ACC112 (cell line): Measurements from ENCODE around the gene DNAH10.

Source experiments
- H2AFZ ChIP-seq: fragments of 200-600 bp; sonication (generic); one replicate; pipeline ENCODE4 v1.6.0; 2017; ENCODE audit warnings: antibody characterized with exemption, low read length; ENCODE audit not compliant: unreplicated experiment
- H3K27ac ChIP-seq: fragments of 200-600 bp; sonication (generic); 2 replicates; pipeline ENCODE4 v1.5.1; 2014; ENCODE audit warnings: low read depth, mild to moderate bottlenecking, antibody characterized with exemption, low read length, moderate library complexity
- H3K27me3 ChIP-seq: fragments of 200-600 bp; sonication (generic); 2 replicates; pipeline ENCODE4 v1.6.1; 2014; ENCODE audit warnings: mild to moderate bottlenecking, antibody characterized with exemption, low read length, moderate library complexity, mixed read lengths; ENCODE audit not compliant: insufficient read depth
- H3K36me3 ChIP-seq: fragments of 200-600 bp; sonication (generic); 2 replicates; pipeline ENCODE4 v1.6.1; 2016; ENCODE audit warnings: mild to moderate bottlenecking, antibody characterized with exemption, low read length, moderate library complexity, mixed read lengths; ENCODE audit not compliant: insufficient read depth
- H3K4me1 ChIP-seq: fragments of 200-600 bp; sonication (generic); one replicate; pipeline ENCODE4 v1.6.1; 2016; ENCODE audit warnings: low read length, mixed read lengths; ENCODE audit not compliant: insufficient read depth, unreplicated experiment, control insufficient read depth
- H3K4me3 ChIP-seq: fragments of 200-600 bp; sonication (generic); 2 replicates; pipeline ENCODE4 v1.5.1; 2014; ENCODE audit warnings: mild to moderate bottlenecking, low read depth, low read length
- H3K79me2 ChIP-seq: fragments of 200-600 bp; sonication (generic); one replicate; pipeline ENCODE4 v1.6.0; 2016; ENCODE audit warnings: low read length; ENCODE audit not compliant: control insufficient read depth, unreplicated experiment, insufficient read depth

Gene DNAH10

DNA sequence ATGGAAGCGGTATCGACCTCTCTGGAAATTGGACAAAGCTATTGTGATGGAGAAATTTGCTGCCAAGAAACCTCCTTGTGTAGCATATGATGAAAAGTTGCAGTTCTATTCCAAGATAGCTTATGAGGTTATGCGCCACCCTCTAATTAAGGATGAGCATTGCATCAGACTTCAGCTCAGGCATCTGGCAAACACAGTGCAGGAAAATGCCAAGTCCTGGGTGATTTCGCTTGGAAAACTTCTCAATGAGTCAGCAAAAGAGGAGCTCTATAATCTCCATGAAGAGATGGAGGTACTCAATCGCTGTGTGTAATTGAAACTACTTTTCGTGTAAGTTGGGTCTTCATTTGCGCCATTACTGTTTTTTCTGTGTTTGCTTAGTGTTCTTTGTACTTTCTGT lies 51.2 kb downstream of the DNAH10 start:
- H2AFZ ChIP-seq = no peak overlapping the region
- no peaks in the 10 kb centered on the region for H3K27me3 ChIP-seq
- no peaks in the 10 kb centered on the region for H3K79me2 ChIP-seq
- no peak overlapping the region for H3K4me3 ChIP-seq
- no peak overlapping the region for H3K27ac ChIP-seq
- H3K36me3 ChIP-seq = no peaks in the 10 kb centered on the region
- H3K4me1 ChIP-seq = peaks cover 4% of the 10 kb centered on the region

DNA sequence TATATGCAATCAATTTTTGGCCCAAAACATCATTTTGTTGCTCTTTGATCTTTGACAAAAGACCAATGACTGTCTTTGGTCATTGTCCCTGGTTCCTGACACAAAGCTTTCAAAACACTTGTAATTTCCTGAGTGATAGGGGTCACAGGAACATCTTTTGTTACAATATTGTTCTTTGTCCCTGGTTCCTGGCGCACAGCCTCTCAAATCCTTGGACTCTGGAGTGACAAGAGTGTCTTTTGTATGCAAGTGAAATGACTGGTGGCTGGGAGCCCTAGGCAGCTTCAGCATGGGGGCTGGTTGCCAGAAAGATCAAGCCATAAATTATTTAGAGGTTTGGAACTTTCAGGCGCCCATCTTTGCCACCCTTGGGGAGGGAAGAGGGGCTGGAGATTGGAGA lies 53.9 kb downstream of the DNAH10 start:
- H3K36me3 ChIP-seq = no peaks in the 10 kb centered on the region
- H3K27ac ChIP-seq = no peak overlapping the region
- H3K4me1 ChIP-seq = peaks cover 4% of the 10 kb centered on the region
- H3K27me3 ChIP-seq = peaks cover 6% of the 10 kb centered on the region; the same call in 1 of the 2 replicates
- H3K4me3 ChIP-seq = no peak overlapping the region
- H3K79me2 ChIP-seq = no peaks in the 10 kb centered on the region
- H2AFZ ChIP-seq = no peak overlapping the region

DNA sequence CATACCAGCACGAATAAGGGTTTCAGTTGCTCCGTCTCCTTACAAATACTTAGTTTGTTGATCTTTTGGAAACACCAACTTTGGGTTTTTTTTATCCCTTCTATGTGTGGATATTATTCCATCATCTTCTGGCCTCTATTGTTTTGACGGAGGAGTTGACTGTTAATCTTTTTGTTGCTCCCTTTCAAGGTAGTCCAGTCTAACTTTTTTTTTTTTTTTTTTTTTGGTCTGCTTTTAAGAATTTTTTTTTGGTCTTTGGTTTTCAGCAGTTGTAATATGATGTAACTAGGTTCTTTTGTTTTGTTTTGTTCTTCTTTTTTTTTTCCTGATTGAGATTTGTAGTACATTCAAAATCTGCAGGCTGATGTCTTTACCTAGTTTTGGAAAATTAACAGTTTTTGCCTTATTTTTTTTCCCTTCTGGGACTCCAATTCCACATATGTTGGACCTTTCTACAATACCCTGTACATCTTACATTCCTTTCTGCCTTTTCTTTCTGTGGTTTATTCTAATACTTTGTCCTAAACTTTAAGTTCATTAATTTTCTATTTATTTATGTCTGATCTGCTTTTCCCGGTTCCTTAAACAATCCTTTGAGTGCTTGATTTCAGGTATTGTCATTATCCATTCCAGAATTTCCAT lies 54.9 kb downstream of the DNAH10 start:
- H3K79me2 ChIP-seq = no peaks in the 10 kb centered on the region
- H3K27me3 ChIP-seq = peaks cover 6% of the 10 kb centered on the region
- H3K4me1 ChIP-seq = peaks cover 4% of the 10 kb centered on the region
- H3K27ac ChIP-seq = no peak overlapping the region
- no peak overlapping the region for H3K4me3 ChIP-seq
- no peaks in the 10 kb centered on the region for H3K36me3 ChIP-seq
- no peak overlapping the region for H2AFZ ChIP-seq

DNA sequence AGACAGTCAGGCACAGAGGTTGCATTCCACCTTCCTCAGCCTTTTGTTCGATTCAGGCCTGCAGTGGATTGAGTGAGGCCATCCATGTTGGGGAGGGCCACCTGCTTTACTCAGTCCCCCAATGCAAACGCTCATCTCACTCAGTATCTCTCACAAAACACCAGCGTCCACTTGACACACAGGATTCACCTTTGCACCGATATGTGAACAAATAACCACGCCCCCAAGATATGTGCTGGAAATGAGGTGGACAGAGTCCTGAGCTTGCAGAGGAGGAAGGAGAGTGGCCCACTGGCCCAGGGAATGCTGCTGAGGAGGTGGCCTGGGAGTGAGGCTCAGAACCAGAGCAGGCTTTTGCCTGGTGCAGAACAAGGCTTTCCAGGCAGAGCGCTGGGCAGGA lies 60.7 kb downstream of the DNAH10 start:
- no peak overlapping the region for H3K4me3 ChIP-seq
- H3K4me1 ChIP-seq = no peaks in the 10 kb centered on the region
- peaks cover 54% of the 10 kb centered on the region for H3K27me3 ChIP-seq
- H3K36me3 ChIP-seq = no peaks in the 10 kb centered on the region
- no peak overlapping the region for H3K27ac ChIP-seq
- H2AFZ ChIP-seq = no peak overlapping the region
- no peaks in the 10 kb centered on the region for H3K79me2 ChIP-seq

DNA sequence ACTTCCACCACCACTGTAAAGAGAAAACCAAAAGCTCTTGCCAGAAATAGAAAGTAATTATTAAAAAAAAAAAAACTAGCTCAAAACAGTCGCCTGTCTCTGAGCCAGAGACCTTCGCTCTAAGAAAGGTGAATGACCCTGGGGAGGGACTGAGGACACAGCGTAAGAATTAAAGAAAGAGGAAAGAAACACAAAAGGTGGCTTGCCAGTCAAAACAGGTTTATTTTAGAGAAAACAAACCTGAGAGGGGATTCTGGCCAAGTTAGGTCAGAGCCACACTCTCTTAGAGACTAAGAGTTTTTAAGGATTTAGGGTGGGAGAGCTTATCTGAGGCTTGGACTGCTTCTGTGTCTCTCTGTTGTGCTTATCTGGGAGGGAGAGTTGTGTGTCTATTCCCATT lies 66.0 kb downstream of the DNAH10 start:
- Histone ChIP-seq H3K4me1 (no peaks in the 10 kb centered on the region), H2AFZ (no peak overlapping the region), H3K27me3 (peaks cover 50% of the 10 kb centered on the region), H3K4me3 (no peak overlapping the region), H3K79me2 (no peaks in the 10 kb centered on the region), H3K36me3 (no peaks in the 10 kb centered on the region), H3K27ac (no peak overlapping the region)

DNA sequence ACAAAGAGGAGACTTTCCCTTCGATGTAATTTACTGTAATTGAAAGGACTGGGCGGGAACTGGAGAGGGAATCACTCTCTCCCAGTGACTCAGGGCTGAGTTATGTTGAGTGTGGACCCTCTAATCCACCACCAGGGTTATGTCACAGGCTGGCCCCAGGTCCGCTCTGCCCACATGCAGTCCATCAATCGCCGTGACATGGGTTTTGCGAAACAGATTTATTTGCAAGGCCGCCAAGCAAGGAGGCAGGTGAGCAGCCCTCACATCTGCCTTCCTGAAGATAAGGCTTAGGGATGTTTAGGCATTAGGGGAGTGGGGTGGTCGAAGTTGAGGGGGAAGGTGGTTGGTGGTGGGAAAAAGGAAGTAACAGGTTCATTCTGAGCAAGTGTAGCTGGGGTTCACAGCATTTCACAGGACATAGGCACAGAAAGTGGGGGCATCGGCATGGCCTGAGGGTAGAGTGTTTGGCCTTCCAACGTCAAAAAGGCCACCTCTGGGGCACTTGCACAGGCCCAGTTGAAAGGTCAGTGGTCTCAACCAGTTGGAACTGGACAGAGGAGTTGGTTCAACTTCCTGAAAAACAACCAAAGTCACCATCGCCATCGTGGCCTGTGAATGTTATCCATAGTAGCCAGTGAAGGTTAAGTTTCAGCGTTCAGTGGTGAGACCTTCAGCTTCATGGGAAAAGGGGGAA lies 66.9 kb downstream of the DNAH10 start:
- H3K36me3 ChIP-seq = no peaks in the 10 kb centered on the region
- peaks cover 41% of the 10 kb centered on the region for H3K27me3 ChIP-seq
- no peak overlapping the region for H2AFZ ChIP-seq
- H3K27ac ChIP-seq = no peak overlapping the region
- H3K79me2 ChIP-seq = no peaks in the 10 kb centered on the region
- H3K4me1 ChIP-seq = no peaks in the 10 kb centered on the region
- H3K4me3 ChIP-seq = no peak overlapping the region

DNA sequence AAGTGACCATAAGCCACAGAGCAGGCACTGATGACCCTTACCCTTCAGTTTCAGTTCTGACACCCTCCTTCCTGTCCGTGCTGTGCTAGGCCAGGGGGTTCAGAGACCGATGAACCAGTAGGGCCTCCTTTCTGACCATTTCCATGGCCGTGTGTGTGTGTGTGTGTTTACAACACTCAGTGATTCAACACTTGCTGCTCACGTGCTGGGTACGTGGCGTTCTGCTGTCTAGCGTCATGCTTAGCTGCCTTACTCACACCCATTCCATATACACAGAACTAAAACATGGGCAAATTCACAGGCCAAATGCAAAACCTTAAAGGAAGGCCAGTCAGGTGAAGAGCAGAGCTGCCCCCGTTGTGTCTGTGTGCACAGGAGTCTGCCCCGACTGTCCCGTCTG lies 67.5 kb downstream of the DNAH10 start:
- no peak overlapping the region for H3K4me3 ChIP-seq
- H2AFZ ChIP-seq = no peak overlapping the region
- no peaks in the 10 kb centered on the region for H3K79me2 ChIP-seq
- no peak overlapping the region for H3K27ac ChIP-seq
- H3K4me1 ChIP-seq = no peaks in the 10 kb centered on the region
- peaks cover 37% of the 10 kb centered on the region for H3K27me3 ChIP-seq
- no peaks in the 10 kb centered on the region for H3K36me3 ChIP-seq

DNA sequence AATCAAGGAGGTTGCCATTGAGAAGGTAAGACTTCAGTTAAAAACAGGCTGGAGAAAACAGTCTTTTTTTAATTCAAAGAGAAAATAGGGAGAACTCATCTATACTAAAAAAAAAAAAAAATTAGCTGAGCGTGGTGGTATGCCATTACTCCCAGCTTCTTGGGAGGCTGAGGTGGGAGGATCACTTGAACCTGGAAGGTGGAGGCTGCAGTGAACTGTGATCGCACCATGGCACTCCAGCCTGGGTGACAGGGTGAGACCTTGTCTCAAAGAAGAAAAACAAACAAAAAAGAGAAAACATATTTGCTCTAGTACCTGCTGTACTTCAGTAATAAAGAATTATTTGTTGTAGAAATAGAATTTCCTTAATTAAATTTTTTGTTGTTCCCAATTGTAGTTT lies 68.6 kb downstream of the DNAH10 start:
- H3K79me2 ChIP-seq = no peaks in the 10 kb centered on the region

DNA sequence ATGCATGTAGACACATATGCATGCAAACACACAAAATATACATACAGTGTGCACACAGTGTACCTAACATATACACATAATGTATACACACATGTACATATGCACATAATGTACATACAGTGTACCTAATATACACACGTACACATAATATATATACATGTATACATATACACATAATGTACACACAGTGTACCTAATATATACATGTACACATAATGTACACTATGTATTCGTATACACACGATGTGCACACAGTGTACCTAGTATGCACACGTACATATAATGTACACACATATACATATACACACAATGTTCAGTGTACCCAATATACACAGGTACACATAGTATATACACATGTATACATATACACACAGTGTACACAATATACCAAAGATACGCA lies 70.0 kb downstream of the DNAH10 start:
- Histone ChIP-seq H3K27me3 (peaks cover 25% of the 10 kb centered on the region), H3K36me3 (no peaks in the 10 kb centered on the region), H3K4me1 (no peaks in the 10 kb centered on the region), H3K27ac (no peak overlapping the region), H3K79me2 (no peaks in the 10 kb centered on the region), H3K4me3 (no peak overlapping the region), H2AFZ (no peak overlapping the region)

More for the DNA sequence above, 68.6 kb downstream of the DNAH10 start:
- Histone ChIP-seq H3K4me1 (no peaks in the 10 kb centered on the region), H3K27me3 (peaks cover 27% of the 10 kb centered on the region; the same call in 1 of the 2 replicates), H3K4me3 (no peak overlapping the region), H2AFZ (no peak overlapping the region), H3K36me3 (no peaks in the 10 kb centered on the region), H3K27ac (no peak overlapping the region)

DNA sequence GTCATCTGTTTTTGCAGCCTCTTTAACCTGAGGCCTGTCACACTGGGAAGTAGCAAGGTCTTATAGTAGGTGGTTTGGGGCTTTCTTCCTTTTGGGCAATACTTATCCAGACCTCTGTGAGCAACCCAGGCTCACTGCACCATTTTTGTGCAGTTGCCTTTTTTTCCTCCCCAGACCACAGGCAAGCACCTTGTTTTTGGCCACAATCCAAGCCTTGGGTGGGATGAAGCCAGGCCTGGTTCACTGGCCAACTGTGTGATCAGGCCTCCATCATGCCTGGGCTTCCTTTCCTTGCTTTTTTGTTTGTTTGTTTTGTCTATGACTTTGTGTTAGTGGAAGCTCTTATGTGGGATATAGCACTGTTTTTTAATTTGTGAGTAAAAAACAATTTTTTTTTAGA lies 71.7 kb downstream of the DNAH10 start:
- Histone ChIP-seq H3K27ac (no peak overlapping the region), H3K79me2 (no peaks in the 10 kb centered on the region), H3K4me1 (no peaks in the 10 kb centered on the region), H3K27me3 (peaks cover 17% of the 10 kb centered on the region), H2AFZ (no peak overlapping the region), H3K4me3 (no peak overlapping the region), H3K36me3 (no peaks in the 10 kb centered on the region)

DNA sequence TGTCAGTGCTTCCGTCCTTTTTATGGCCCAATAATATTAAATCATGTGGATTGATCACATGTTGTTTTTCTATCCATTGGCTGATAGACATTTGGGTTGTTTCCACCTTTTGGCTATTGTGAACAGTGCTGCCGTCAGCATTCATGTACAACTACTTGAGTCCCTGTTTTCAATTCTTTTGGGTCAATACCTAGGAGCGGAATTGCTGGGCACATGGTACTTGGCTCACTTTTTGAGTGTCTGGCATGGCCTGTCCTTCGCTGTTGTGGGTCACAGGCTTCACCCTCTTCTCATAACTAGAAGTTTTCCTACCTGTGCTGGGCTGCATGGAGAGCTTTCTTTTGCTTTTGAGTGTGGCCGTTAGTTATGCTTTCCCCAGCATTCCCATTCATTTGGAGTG lies 72.7 kb downstream of the DNAH10 start:
- Histone ChIP-seq H2AFZ (no peak overlapping the region), H3K4me1 (no peaks in the 10 kb centered on the region), H3K36me3 (no peaks in the 10 kb centered on the region), H3K4me3 (no peak overlapping the region), H3K27ac (no peak overlapping the region), H3K27me3 (peaks cover 17% of the 10 kb centered on the region), H3K79me2 (no peaks in the 10 kb centered on the region)
